Upper lobe of left lung (tissue), 4 donors: Measurements from ENCODE around the gene CEP164.

Experiments used
- CTCF ChIP-seq, 6 experiments: fragments of 450-650 bp in 4 of 6; fragments of 200-600 bp in 2 of 6; sonication (generic) in 2 of 6; IDR thresholded peaks; one replicate each; pipeline ENCODE4 v1.5.1; 2016 to 2019; ENCODE audit warnings: antibody characterized with exemption in 6 of 6
- EP300 ChIP-seq, 4 donors: sonication (generic); formaldehyde crosslinking; IDR thresholded peaks; one replicate each; pipeline ENCODE4 v1.5.1; 2017; ENCODE audit warnings: antibody characterized with exemption in 4 of 4, control low read depth in 2 of 4

- no peak for TF ChIP-seq CTCF (IDR thresholded peaks at IDR 0.05)
- TF ChIP-seq EP300 (IDR thresholded peaks at IDR 0.05) = no peak
These were observed 39.2 kb downstream of the CEP164 start for GRCh38 chr11:117366875-117367274.
